HepG2 (cell line): ENCODE results near the gene CDC37L1. TPM values are rescaled to one million over a fixed set of nuclear protein-coding genes. Genes with fewer than 3 reads are reported as not detected.
A peak's percentile ranks its signal among the peaks of the same experiment; 100 is the strongest.

Experiments
- CBX2 ChIP-seq, 2 experiments: fragments of 200-600 bp in 1 of 2; sonication (generic); formaldehyde crosslinking in 1 of 2; IDR thresholded peaks; 2 replicates each; pipeline versions ENCODE4 v1.7.0 to v1.8.1; 2018 to 2022; ENCODE audit warnings: low read depth in 2 of 2, low read length in 1 of 2, mild to moderate bottlenecking in 1 of 2, missing genetic modification reagents in 1 of 2
- CENPX ChIP-seq: sonication (generic); formaldehyde crosslinking; IDR thresholded peaks from 2 replicates; pipeline ENCODE4 v1.9.0; 2021; ENCODE audit warnings: mild to moderate bottlenecking, missing genetic modification reagents, moderate library complexity
- FIP1L1 ChIP-seq: fragments of 200-400 bp; formaldehyde crosslinking; IDR thresholded peaks from 2 replicates; pipeline ENCODE4 v1.6.1; 2018; ENCODE audit warnings: low read depth, mild to moderate bottlenecking, low read length, moderate library complexity, borderline replicate concordance; ENCODE audit not compliant: insufficient read depth
- FOXO4 ChIP-seq: sonication (generic); formaldehyde crosslinking; conservative IDR thresholded peaks from 2 replicates; pipeline ENCODE4 v1.8.1; 2023; ENCODE audit warnings: missing genetic modification reagents
- MAFG ChIP-seq: sonication (generic); formaldehyde crosslinking; IDR thresholded peaks from 2 replicates; pipeline ENCODE4 v1.5.1; 2020; ENCODE audit warnings: mild to moderate bottlenecking, missing genetic modification reagents
- MXI1 ChIP-seq: IDR thresholded peaks from 3 replicates; pipeline ENCODE4 v1.6.1; 2012; ENCODE audit warnings: low read depth, low read length, inconsistent platforms, borderline replicate concordance
- RARA ChIP-seq: IDR thresholded peaks from 2 replicates; pipeline ENCODE4 v1.6.1; 2016; ENCODE audit warnings: missing genetic modification reagents, missing compliant biosample characterization
- RBFOX2 ChIP-seq: fragments of 200-400 bp; formaldehyde crosslinking; IDR thresholded peaks from 2 replicates; pipeline ENCODE4 v1.6.1; 2017; ENCODE audit warnings: low read depth, mild to moderate bottlenecking, low read length
- RBM39 ChIP-seq: fragments of 200-400 bp; formaldehyde crosslinking; IDR thresholded peaks from one replicate; pipeline ENCODE4 v1.6.1; 2018; ENCODE audit warnings: antibody characterized with exemption, mild to moderate bottlenecking, low read depth, low read length; ENCODE audit not compliant: poor library complexity, severe bottlenecking
- RCOR2 ChIP-seq: IDR thresholded peaks from 2 replicates; pipeline ENCODE4 v1.6.1; 2016; ENCODE audit warnings: missing biosample characterization, missing genetic modification reagents
- RNF2 ChIP-seq: fragments of 450-650 bp; conservative IDR thresholded peaks from 2 replicates; pipeline ENCODE4 v1.6.1; 2016; ENCODE audit warnings: low read depth
- SP1 ChIP-seq, 2 experiments: fragments of 450-650 bp in 1 of 2; sonication (generic) in 1 of 2; formaldehyde crosslinking in 1 of 2; IDR thresholded peaks; 2 replicates each; pipeline versions ENCODE4 v1.4.0 to v1.6.1; 2016 to 2020; ENCODE audit warnings: missing genetic modification reagents in 1 of 2
- TSC22D2 ChIP-seq: sonication (generic); formaldehyde crosslinking; IDR thresholded peaks from 2 replicates; pipeline ENCODE4 v1.5.1; 2020; ENCODE audit warnings: missing genetic modification reagents, mild to moderate bottlenecking, borderline replicate concordance
- XBP1 ChIP-seq: sonication (generic); formaldehyde crosslinking; IDR thresholded peaks from 2 replicates; pipeline ENCODE4 v1.5.0; 2020; ENCODE audit warnings: missing genetic modification reagents
- ZEB1 ChIP-seq: IDR thresholded peaks from 2 replicates; pipeline ENCODE4 v1.6.1; 2012; ENCODE audit warnings: mild to moderate bottlenecking, low read depth, inconsistent platforms; ENCODE audit not compliant: insufficient replicate concordance
- ZMYM4 ChIP-seq: sonication (generic); formaldehyde crosslinking; IDR thresholded peaks from 2 replicates; pipeline ENCODE4 v1.8.1; 2023; ENCODE audit warnings: mild to moderate bottlenecking, missing genetic modification reagents
- ZNF841 ChIP-seq: sonication (generic); formaldehyde crosslinking; IDR thresholded peaks from 2 replicates; pipeline ENCODE4 v1.8.1; 2023; ENCODE audit warnings: missing genetic modification reagents, borderline replicate concordance
- ZNF879 ChIP-seq: sonication (generic); formaldehyde crosslinking; IDR thresholded peaks from 2 replicates; pipeline ENCODE4 v1.8.1; 2023; ENCODE audit warnings: missing genetic modification reagents
- ZSCAN30 ChIP-seq: sonication (generic); formaldehyde crosslinking; IDR thresholded peaks from 2 replicates; pipeline ENCODE4 v1.5.0; 2020; ENCODE audit warnings: mild to moderate bottlenecking, missing genetic modification reagents
- polyA plus RNA-seq, 8 experiments: library from polyadenylated mRNA; depleted of rRNA in 3 of 8; stranded (reverse) in 7 of 8; unstranded in 1 of 8; fragments of >200 nt; fragmentation: Illumina TruSeq in 4 of 8; extraction: Trizol in 4 of 8; gene quantifications; 2 replicates each; pipeline versions ENCODE4 v1.2.1 to v1.2.3, GENCODE V29; 2011 to 2016; ENCODE audit warnings: low read depth in 4 of 8, missing spikeins in 1 of 8, mixed read lengths in 1 of 8; ENCODE audit not compliant: insufficient read depth in 1 of 8
- total RNA-seq, 5 experiments: library from RNA; depleted of rRNA; stranded (reverse); fragments of >200 nt; fragmentation: Illumina TruSeq; extraction: Trizol; gene quantifications; 2 replicates each; pipeline ENCODE4 v1.2.3, GENCODE V29; 2016; ENCODE audit warnings: low read depth in 1 of 5
- TF ChIP-seq, protein P1 (sequence below): sonication (generic); formaldehyde crosslinking; IDR thresholded peaks from 2 replicates; pipeline ENCODE4 v1.4.0; 2020; ENCODE audit warnings: missing genetic modification reagents, borderline replicate concordance
- TF ChIP-seq, protein P2 (sequence below): sonication (generic); formaldehyde crosslinking; IDR thresholded peaks from 2 replicates; pipeline ENCODE4 v1.8.1; 2023; ENCODE audit warnings: mild to moderate bottlenecking, inconsistent platforms, moderate library complexity, missing genetic modification reagents, borderline replicate concordance

The CDC37L1 gene
- total and polyA plus RNA-seq, 2 of the 13 experiments (the other 11 are each of a cell fraction or from before 2014, with no cell fraction given), result 5.5 to 17.0 TPM

DNA sequence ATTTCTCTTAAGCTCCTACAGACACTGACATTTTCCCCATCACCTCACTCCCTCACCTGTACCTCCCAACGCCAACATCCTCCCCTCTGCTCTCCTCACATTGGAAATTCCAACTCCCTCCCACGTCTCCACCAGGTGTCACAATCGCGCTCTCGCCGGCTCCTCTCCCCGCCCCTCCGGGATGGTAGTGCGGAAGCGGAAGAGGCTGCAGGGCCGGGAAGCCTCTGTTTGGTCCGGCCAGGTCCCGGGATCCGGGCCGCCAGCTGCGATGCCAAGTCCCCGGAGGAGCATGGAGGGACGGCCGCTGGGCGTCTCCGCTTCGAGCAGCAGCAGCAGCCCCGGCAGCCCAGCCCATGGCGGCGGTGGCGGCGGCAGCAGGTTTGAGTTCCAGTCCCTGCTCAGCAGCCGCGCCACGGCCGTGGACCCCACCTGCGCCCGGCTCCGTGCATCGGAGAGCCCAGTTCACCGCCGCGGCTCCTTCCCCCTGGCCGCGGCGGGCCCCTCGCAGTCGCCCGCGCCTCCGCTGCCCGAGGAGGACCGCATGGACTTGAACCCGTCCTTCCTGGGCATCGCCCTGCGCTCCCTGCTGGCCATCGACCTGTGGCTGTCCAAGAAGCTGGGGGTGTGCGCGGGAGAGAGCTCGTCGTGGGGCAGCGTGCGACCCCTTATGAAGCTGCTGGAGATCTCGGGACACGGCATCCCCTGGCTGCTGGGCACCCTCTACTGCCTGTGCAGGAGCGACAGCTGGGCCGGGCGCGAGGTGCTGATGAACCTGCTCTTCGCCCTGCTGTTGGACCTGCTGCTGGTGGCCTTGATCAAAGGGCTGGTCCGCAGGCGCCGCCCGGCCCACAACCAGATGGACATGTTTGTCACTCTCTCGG lies 17.0 kb upstream of the CDC37L1 start, which contains the start of gene PLPP6 (continued):
- TF ChIP-seq CBX2 (IDR thresholded peaks at IDR 0.05; ENCODE audit: low read depth, low read length), result no peak
- no peak for TF ChIP-seq CBX2 (CRISPR knock-in tag; IDR thresholded peaks at IDR 0.05; ENCODE audit: low read depth)
- TF ChIP-seq FOXO4 (CRISPR knock-in tag), result no peak
- TF ChIP-seq MXI1, result peak; percentile 74; the same call in 2 of the 3 replicates
- no peak for TF ChIP-seq RCOR2 (CRISPR knock-in tag)
- no peak for TF ChIP-seq RNF2
- TF ChIP-seq ZSCAN30 (CRISPR knock-in tag), result no peak
- TF ChIP-seq RBM39, result no peak
- peak; percentile 49 for TF ChIP-seq RARA
- TF ChIP-seq XBP1 (CRISPR knock-in tag), result no peak
- TF ChIP-seq RBFOX2, result peak; percentile 94
- no peak for TF ChIP-seq ZNF841 (CRISPR knock-in tag)
- TF ChIP-seq ZEB1, result peak; percentile 90
- TF ChIP-seq SP1 (IDR thresholded peaks at IDR 0.05), result no peak
- peak; percentile 54; the same call in 1 of the 2 replicates for TF ChIP-seq SP1 (CRISPR knock-in tag; IDR thresholded peaks at IDR 0.05)
- TF ChIP-seq FIP1L1, result no peak
- TF ChIP-seq TSC22D2 (CRISPR knock-in tag), result no peak
- TF ChIP-seq, protein P1, sequence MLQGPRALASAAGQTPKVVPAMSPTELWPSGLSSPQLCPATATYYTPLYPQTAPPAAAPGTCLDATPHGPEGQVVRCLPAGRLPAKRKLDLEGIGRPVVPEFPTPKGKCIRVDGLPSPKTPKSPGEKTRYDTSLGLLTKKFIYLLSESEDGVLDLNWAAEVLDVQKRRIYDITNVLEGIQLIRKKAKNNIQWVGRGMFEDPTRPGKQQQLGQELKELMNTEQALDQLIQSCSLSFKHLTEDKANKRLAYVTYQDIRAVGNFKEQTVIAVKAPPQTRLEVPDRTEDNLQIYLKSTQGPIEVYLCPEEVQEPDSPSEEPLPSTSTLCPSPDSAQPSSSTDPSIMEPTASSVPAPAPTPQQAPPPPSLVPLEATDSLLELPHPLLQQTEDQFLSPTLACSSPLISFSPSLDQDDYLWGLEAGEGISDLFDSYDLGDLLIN, result no peak
- no peak for TF ChIP-seq MAFG (CRISPR knock-in tag)
- TF ChIP-seq, protein P2, sequence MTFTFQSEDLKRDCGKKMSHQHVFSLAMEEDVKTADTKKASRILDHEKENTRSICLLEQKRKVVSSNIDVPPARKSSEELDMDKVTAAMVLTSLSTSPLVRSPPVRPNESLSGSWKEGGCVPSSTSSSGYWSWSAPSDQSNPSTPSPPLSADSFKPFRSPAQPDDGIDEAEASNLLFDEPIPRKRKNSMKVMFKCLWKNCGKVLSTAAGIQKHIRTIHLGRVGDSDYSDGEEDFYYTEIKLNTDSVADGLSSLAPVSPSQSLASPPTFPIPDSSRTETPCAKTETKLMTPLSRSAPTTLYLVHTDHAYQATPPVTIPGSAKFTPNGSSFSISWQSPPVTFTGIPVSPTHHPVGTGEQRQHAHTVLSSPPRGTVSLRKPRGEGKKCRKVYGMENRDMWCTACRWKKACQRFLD (CRISPR knock-in tag), result peak; percentile 70; the same call in 1 of the 2 replicates
- no peak for TF ChIP-seq ZNF879 (CRISPR knock-in tag)
- no peak for TF ChIP-seq CENPX
- peak; percentile 83 for TF ChIP-seq ZMYM4 (CRISPR knock-in tag)
